Ovary (tissue), 10 donors: ENCODE results near the gene SPINK5. TPM values are rescaled to one million over a fixed set of nuclear protein-coding genes. Genes with fewer than 3 reads are reported as not detected.

Source experiments
- DNase-seq, 5 donors: peaks; one replicate each; pipeline ENCODE4 v3.0.0-alpha.2; 2019 to 2020
- H3K27ac ChIP-seq, 2 donors: fragments of 200-600 bp; one replicate each; pipeline versions ENCODE4 v1.5.1 to v1.8.0; 2019 to 2022
- H3K27me3 ChIP-seq: fragments of 200-600 bp; one replicate; pipeline ENCODE4 v1.8.0; 2022
- H3K36me3 ChIP-seq: fragments of 200-600 bp; sonication (generic); one replicate; pipeline ENCODE4 v1.5.1; 2019
- H3K4me1 ChIP-seq: one replicate; pipeline ENCODE4 v1.8.1; 2013; ENCODE audit warnings: mild to moderate bottlenecking, moderate library complexity; ENCODE audit not compliant: insufficient read depth
- H3K4me3 ChIP-seq: fragments of 200-600 bp; sonication (generic); one replicate; pipeline ENCODE4 v1.5.1; 2017
- H3K9me3 ChIP-seq, 2 donors: fragments of 200-600 bp in 1 of 2; sonication (generic) in 1 of 2; one replicate each; pipeline versions ENCODE4 v1.5.1 to v1.8.1; 2013 to 2019; ENCODE audit warnings: mild to moderate bottlenecking in 1 of 2, moderate library complexity in 1 of 2
- EP300 ChIP-seq: sonication (generic); formaldehyde crosslinking; IDR thresholded peaks from one replicate; pipeline ENCODE4 v1.6.1; 2017; ENCODE audit warnings: antibody characterized with exemption
- POLR2A ChIP-seq: fragments of 450-650 bp; IDR thresholded peaks from one replicate; pipeline ENCODE4 v1.6.1; 2017; ENCODE audit warnings: antibody characterized with exemption, mild to moderate bottlenecking, moderate library complexity
- WGBS, 3 donors: extraction: QIAGEN DNeasy Blood & Tissue Kit in 1 of 3; methylation state at CpG; one replicate each; pipeline versions ENCODE4 v1.1.5 to v1.1.7; 2013 to 2017; 5-methylcytosine and 5-hydroxymethylcytosine counted together
- intact Hi-C, 4 donors: fragments of 100-400 bp; cut with DNase I; formaldehyde crosslinking; loops; one replicate each; pipeline versions ENCODE4 v1.11.0 to v1.15.1; 2022 to 2023
- long read RNA-seq, 3 donors: library from polyadenylated mRNA in 2 of 3; unstranded in 2 of 3; transcript quantifications; one replicate each; pipeline ENCODE4 v2.0.0 and lab custom pipeline, GENCODE V29; 2021 to 2026
- polyA plus RNA-seq, 2 donors: library from polyadenylated mRNA; stranded (reverse); fragments of 200-250 nt in 1 of 2; fragments of 350-450 nt in 1 of 2; fragmentation: Illumina TruSeq in 1 of 2; extraction: RNeasy Lipid Tissue Mini Kit (QIAGEN cat#74804) in 1 of 2; gene quantifications; one replicate each; pipeline ENCODE4 v1.2.3, GENCODE V29; 2013 to 2014
- total RNA-seq, 7 donors: library from RNA; depleted of rRNA in 2 of 7; stranded (reverse); fragments of >200 nt in 2 of 7; fragmentation: NEBNext Ultra II Directional in 3 of 7; extraction: Animal tissue kit (Norgen Biotek cat#: 25700) in 3 of 7; gene quantifications; one replicate each; pipeline versions ENCODE4 v1.1.0 to v1.2.4, GENCODE V29; 2016 to 2023
- TF ChIP-seq, protein P1 (sequence below), 3 donors: fragments of 450-650 bp in 2 of 3; fragments of 200-600 bp in 1 of 3; IDR thresholded peaks; one replicate each; pipeline versions ENCODE4 v1.5.1 to v1.8.0; 2016 to 2022; ENCODE audit warnings: antibody characterized with exemption in 3 of 3, mild to moderate bottlenecking in 1 of 3
- donor health status: DM: no; HTN: no; CAD: no; lungs with moderate emphysema.
- donor health status: DM: no; HTN: no; CAD: no.
- donor health status: Bipolar disorder and iron deficiency.
- donor health status: DM: yes; HTN: yes; CAD: no.
- donor health status: DM: no; HTN: no; CAD: no.
- donor health status: DM: yes; HTN: yes; CAD: no.

Gene SPINK5, protein sequence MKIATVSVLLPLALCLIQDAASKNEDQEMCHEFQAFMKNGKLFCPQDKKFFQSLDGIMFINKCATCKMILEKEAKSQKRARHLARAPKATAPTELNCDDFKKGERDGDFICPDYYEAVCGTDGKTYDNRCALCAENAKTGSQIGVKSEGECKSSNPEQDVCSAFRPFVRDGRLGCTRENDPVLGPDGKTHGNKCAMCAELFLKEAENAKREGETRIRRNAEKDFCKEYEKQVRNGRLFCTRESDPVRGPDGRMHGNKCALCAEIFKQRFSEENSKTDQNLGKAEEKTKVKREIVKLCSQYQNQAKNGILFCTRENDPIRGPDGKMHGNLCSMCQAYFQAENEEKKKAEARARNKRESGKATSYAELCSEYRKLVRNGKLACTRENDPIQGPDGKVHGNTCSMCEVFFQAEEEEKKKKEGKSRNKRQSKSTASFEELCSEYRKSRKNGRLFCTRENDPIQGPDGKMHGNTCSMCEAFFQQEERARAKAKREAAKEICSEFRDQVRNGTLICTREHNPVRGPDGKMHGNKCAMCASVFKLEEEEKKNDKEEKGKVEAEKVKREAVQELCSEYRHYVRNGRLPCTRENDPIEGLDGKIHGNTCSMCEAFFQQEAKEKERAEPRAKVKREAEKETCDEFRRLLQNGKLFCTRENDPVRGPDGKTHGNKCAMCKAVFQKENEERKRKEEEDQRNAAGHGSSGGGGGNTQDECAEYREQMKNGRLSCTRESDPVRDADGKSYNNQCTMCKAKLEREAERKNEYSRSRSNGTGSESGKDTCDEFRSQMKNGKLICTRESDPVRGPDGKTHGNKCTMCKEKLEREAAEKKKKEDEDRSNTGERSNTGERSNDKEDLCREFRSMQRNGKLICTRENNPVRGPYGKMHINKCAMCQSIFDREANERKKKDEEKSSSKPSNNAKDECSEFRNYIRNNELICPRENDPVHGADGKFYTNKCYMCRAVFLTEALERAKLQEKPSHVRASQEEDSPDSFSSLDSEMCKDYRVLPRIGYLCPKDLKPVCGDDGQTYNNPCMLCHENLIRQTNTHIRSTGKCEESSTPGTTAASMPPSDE
- total RNA-seq: 1 to 10 TPM in 2 of 7 donors, under 1 TPM in 4, not detected in 1; 0.12 to 4.5 (median 0.55) TPM
- under 1 TPM; 0.17 to 0.90 TPM for polyA plus RNA-seq
- long read RNA-seq, donor 1: 0 reads
- long read RNA-seq, donor 2: 0 reads
- long read RNA-seq, donor 3: 0 reads

DNA sequence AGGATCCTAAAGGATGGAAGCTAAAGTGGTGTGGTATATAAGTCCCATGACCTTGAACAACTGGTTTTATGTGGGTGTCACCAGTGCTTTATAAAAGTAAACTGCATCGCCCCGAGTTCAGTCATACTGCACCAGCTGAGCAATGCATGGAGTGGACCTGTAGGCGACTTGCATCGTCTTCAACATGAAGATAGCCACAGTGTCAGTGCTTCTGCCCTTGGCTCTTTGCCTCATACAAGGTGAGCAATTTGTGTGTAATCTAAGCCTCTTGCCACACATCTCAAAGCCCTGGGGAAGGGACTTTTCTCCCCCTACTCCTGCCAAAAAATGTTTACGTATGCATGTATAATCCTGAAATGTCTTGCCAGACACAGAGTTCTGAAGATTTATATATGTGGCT, at the start of gene SPINK5:
Gene SPINK5 (plus strand): TSS at position 120 of the 400 bp plus-strand sequence. CDS start 65 bp downstream, at position 185.
- DNase-seq: no peak
- intact Hi-C loops: no loop called here
- no peaks in the 10 kb centered on the region for H3K9me3 ChIP-seq
- H3K4me1 ChIP-seq: no peaks in the 10 kb centered on the region
- no peaks in the 10 kb centered on the region for H3K36me3 ChIP-seq
- 68 to 80% (median 78%) methylated on average over 5 of the region's 5 CpGs for WGBS, 3 donors
- TF ChIP-seq, protein P1, sequence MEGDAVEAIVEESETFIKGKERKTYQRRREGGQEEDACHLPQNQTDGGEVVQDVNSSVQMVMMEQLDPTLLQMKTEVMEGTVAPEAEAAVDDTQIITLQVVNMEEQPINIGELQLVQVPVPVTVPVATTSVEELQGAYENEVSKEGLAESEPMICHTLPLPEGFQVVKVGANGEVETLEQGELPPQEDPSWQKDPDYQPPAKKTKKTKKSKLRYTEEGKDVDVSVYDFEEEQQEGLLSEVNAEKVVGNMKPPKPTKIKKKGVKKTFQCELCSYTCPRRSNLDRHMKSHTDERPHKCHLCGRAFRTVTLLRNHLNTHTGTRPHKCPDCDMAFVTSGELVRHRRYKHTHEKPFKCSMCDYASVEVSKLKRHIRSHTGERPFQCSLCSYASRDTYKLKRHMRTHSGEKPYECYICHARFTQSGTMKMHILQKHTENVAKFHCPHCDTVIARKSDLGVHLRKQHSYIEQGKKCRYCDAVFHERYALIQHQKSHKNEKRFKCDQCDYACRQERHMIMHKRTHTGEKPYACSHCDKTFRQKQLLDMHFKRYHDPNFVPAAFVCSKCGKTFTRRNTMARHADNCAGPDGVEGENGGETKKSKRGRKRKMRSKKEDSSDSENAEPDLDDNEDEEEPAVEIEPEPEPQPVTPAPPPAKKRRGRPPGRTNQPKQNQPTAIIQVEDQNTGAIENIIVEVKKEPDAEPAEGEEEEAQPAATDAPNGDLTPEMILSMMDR (IDR thresholded peaks at IDR 0.05): no peak
- TF ChIP-seq POLR2A: no peak
- no peak for TF ChIP-seq EP300
- H3K27me3 ChIP-seq: no peaks in the 10 kb centered on the region
- H3K27ac ChIP-seq: no peak within 1 kb of the TSS
- H3K4me3 ChIP-seq: no peak within 1 kb of the TSS

DNA sequence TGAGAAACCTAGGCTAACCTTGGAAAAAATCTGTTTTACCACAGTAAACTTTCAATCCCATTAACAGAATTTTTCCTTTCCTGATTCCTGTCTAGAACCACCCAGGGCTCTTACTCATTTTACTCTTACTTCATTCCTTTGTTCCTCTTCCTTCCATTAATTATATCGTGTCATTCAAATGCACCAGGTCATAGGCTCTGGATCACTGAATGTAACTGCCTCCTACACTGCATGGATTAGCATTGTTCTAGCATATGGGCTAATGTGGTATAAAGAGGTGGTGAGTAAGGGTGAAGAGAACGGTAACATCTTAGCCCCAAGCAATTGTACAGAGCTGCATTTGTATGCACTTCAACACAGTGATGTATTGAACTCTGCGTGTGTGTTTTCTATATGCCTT, 49.5 kb upstream of the SPINK5 start:
- no peak overlapping the region for H3K27ac ChIP-seq
- H3K36me3 ChIP-seq: no peaks in the 10 kb centered on the region
- H3K9me3 ChIP-seq: no peaks in the 10 kb centered on the region
- H3K4me3 ChIP-seq: no peak overlapping the region
- DNase-seq: no peak
- intact Hi-C loops: no loop called here
- 85 to 94% (median 89%) methylated on average over 3 of the region's 3 CpGs for WGBS, 3 donors
- no peaks in the 10 kb centered on the region for H3K4me1 ChIP-seq
- no peaks in the 10 kb centered on the region for H3K27me3 ChIP-seq
- TF ChIP-seq EP300: no peak
- TF ChIP-seq POLR2A: no peak
- TF ChIP-seq, protein P1 (IDR thresholded peaks at IDR 0.05): no peak

DNA sequence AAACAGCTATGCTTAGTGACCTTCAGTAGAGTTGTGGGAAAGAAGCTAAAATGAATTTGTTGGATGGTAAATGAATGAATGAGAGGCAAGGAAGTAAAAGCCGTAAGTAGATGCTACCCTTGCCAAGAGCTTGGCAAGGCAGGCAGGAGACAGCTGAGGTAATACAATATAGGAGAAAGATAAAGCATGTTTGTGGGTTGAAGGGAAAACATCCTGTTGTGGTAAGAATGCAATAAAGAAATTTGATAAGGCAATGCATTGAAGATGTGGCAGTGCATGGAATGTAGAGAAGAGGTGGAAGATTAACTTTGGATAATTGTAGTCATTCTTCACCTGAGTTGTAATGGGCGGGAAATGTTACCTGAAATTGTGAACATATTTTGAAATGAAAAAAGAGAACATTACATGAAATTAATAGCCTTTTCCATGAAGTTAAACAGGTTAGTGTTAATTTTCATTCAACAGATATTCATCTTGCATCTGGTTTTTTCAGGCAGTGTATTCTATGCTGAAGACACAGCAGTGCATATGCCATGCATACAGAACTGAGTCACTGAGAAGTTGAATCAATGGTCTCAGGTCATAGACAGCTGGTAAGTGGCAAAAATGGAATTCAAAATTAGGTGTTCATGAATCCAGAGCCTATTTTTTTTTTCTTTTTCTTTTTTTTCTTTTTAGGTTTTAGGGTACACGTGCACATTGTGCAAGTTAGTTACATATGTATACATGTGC, 43.4 kb upstream of the SPINK5 start:
- no peaks in the 10 kb centered on the region for H3K27me3 ChIP-seq
- no peak overlapping the region for H3K27ac ChIP-seq
- intact Hi-C loops: no loop called here
- 76 to 81% (median 78%) methylated on average over 3 of the region's 3 CpGs for WGBS, 3 donors
- DNase-seq: no peak
- no peaks in the 10 kb centered on the region for H3K36me3 ChIP-seq
- no peaks in the 10 kb centered on the region for H3K4me1 ChIP-seq
- TF ChIP-seq POLR2A (no peak), EP300 (no peak)
- TF ChIP-seq, protein P1 (IDR thresholded peaks at IDR 0.05): no peak
- no peak overlapping the region for H3K4me3 ChIP-seq
- no peaks in the 10 kb centered on the region for H3K9me3 ChIP-seq

DNA sequence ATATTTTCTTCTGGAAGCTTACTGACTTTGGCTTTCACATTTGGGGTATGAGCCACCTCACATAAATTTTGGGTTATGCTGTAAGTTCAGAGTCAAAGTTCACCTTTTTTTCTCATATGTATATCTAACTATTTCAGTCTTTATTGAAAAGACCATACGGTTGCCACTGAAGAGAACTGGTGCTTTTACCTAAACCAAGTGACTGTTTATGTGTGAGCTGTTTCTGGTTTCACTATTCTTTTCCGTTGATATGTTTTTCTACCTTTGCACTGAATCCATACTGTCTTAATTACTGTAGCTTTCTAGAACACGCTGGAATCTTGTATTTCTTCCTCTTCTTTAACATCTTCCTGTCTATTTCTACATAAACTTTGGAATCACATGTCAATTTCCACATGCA, 36.3 kb upstream of the SPINK5 start:
- no peaks in the 10 kb centered on the region for H3K27me3 ChIP-seq
- H3K9me3 ChIP-seq: no peaks in the 10 kb centered on the region
- no peak overlapping the region for H3K27ac ChIP-seq
- H3K4me1 ChIP-seq: no peaks in the 10 kb centered on the region
- no peak for DNase-seq
- WGBS, 3 donors: 50 to 62% (median 52%) methylated on average over 3 of the region's 3 CpGs
- H3K36me3 ChIP-seq: no peaks in the 10 kb centered on the region
- intact Hi-C loops: no loop called here
- no peak overlapping the region for H3K4me3 ChIP-seq
- TF ChIP-seq POLR2A: no peak
